ENCODE measurements around the gene SLC39A9. TPM values are rescaled to one million over a fixed set of nuclear protein-coding genes. Genes with fewer than 3 reads are reported as not detected.
"Not testable (repeated sequence)": the region's sequence is repeated elsewhere in the genome, so short reads cannot be mapped to it uniquely, and the experiment has no call there.

Gene SLC39A9
- total RNA-seq, 3 donors from 2014 or later, result 44.0 to 49.6 (median 44.9) TPM

DNA sequence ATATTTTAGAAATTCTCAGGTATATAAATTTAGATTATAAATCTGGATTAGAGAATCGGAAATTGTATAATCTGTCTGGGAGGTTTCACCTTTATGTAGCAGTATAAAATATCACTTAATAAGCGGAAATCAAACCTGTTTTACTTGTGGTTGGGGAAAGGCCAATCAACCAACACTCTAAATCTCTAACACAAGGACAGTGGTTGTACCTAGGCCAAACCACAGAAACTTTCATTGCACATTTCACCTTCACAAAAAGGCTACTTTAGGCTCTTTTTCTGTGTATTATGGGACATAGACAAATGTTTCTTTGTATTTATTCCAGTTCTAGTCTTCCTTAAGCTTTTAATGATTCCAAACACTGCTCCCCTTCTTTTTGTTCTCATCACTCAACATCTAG lies 20.2 kb upstream of the SLC39A9 start:
- no peak overlapping the region for H3K4me3 Mint-ChIP-seq
- ATAC-seq, result no peak
- DNase-seq, result no peak
- H3K9me3 Mint-ChIP-seq, result peaks cover 4% of the 10 kb centered on the region
- no peaks in the 10 kb centered on the region for H3K27me3 Mint-ChIP-seq (ENCODE audit: low read depth)
- H3K36me3 Mint-ChIP-seq (ENCODE audit: insufficient read depth), result peaks cover 49% of the 10 kb centered on the region
- H3K4me1 Mint-ChIP-seq (ENCODE audit: low read depth), result peaks cover 8% of the 10 kb centered on the region

DNA sequence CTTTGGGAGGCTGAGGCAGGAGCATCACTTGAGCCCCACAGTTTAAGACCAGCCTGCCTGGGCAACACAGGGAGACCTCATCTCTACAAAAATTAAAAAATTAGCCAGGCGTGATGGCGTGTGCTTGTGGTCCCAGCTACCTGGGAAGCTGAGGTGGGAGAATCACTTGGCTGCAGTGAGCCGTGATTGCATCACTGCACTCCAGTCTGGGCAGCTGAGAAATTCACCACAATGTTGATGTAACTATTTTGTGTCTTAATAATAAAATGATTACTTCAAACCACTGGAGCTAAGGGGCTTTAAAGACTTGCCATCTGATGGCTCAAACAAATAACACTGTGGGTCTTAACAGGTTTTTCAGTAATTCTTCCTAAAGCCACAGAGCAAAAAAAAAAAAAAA lies 11.2 kb upstream of the SLC39A9 start:
- DNase-seq (no peak), ATAC-seq (no peak)
- H3K9me3 Mint-ChIP-seq, result no peaks in the 10 kb centered on the region
- H3K4me3 Mint-ChIP-seq, result no peak overlapping the region
- H3K27me3 Mint-ChIP-seq (ENCODE audit: low read depth), result no peaks in the 10 kb centered on the region
- peaks cover 56% of the 10 kb centered on the region for H3K4me1 Mint-ChIP-seq (ENCODE audit: low read depth)
- peaks cover 48% of the 10 kb centered on the region for H3K36me3 Mint-ChIP-seq (ENCODE audit: insufficient read depth)

DNA sequence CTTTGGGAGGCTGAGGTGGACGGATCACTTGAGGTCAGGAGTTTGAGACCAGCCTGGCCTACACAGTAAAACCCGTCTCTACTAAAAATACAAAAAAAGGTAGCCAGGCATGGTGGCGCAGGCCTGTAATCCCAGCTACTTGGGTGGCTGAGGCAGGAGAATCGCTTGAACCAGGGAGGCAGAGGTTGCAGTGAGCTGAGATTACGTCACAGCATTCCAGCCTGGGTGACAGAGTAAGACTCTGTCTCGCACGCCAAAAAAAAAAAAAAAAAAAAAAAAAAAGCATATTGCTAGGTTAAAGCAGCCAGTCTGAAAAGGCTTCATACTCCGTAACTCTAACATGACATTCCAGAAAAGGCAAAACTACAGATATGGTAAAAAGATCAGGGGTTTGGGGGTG lies 7.1 kb upstream of the SLC39A9 start:
- Mint-ChIP-seq H3K36me3 (ENCODE audit: insufficient read depth) (peaks cover 55% of the 10 kb centered on the region), H3K4me3 (peak overlapping the region; percentile 29)
- not testable (repeated sequence) for H3K27me3 Mint-ChIP-seq (ENCODE audit: low read depth)

DNA sequence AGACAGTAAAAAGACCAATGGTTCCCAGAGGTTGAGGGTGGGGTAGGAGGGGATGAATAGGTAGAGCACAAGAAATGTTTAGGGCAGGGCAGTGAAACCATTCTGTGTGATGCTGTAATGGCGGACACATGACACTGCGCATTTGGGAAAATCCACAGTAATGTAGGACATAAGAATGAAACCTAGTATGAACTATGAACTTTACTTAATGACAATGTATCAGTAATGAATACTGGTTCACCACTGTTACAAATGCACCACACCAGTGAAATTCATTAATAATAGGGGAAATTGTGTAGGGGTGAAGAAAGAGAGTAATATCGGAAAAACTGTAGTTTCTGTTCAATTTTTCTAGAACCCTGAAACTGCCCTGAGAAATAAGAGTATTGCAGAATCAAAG lies 6.0 kb upstream of the SLC39A9 start:
- H3K9me3 Mint-ChIP-seq, result no peaks in the 10 kb centered on the region
- H3K4me3 Mint-ChIP-seq, result peak overlapping the region; percentile 21
- H3K36me3 Mint-ChIP-seq (ENCODE audit: insufficient read depth), result peaks cover 55% of the 10 kb centered on the region
- DNase-seq (no peak), ATAC-seq (no peak)
- no peaks in the 10 kb centered on the region for H3K27me3 Mint-ChIP-seq (ENCODE audit: low read depth)
- peaks cover 76% of the 10 kb centered on the region for H3K4me1 Mint-ChIP-seq (ENCODE audit: low read depth)

More for the DNA sequence above, 7.1 kb upstream of the SLC39A9 start:
- not testable (repeated sequence) for H3K9me3 Mint-ChIP-seq, DNase-seq, ATAC-seq
- peaks cover 73% of the 10 kb centered on the region for H3K4me1 Mint-ChIP-seq (ENCODE audit: low read depth)

DNA sequence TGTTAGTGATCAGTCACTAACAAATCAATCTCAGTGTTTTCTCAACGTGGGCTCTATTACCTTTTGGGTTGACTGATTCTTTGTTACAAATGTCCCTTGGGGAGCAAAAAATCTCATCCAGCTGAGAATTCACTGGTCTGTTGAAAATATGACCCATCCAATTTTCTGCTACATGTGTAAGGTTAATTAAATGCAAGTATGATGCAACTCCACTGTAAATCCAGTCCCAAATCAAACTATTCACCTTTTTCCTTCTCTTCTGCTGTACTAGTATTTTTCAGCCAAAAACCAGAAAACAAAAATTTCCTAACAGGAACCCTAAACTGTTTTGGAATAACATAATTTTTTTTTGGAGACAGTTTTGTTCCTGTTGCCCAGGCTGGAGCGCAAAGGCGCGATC lies 2.6 kb upstream of the SLC39A9 start:
- Mint-ChIP-seq H3K4me1 (ENCODE audit: low read depth) (peaks cover 74% of the 10 kb centered on the region), H3K36me3 (ENCODE audit: insufficient read depth) (peaks cover 42% of the 10 kb centered on the region), H3K9me3 (no peaks in the 10 kb centered on the region), H3K27me3 (ENCODE audit: low read depth) (no peaks in the 10 kb centered on the region), H3K4me3 (peak overlapping the region; percentile 97)
- ATAC-seq, result no peak
- DNase-seq, result no peak

DNA sequence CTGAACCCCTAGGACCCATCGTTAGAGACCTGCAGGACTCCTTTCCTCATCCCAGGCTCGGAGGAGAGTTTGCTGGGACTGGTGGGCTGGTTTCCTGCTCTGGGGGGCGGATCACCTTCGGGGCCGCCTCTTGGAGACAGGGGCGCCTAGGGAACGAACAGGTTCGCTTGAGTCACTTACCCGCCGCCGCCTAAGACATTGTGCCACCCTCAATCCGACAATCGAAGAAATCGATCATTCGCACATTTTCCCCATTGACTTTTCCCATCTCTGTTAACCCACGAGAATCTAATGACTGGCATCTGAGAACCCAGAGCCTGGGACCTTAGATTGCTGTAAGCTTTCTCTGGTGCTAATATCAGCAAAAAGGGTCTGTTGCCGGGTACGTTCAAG lies 322 bp downstream of the SLC39A9 start:
- Mint-ChIP-seq H3K4me1 (ENCODE audit: low read depth) (peaks cover 58% of the 10 kb centered on the region), H3K9me3 (no peaks in the 10 kb centered on the region), H3K4me3 (peak overlapping the region; percentile 97), H3K27me3 (ENCODE audit: low read depth) (no peaks in the 10 kb centered on the region), H3K36me3 (ENCODE audit: insufficient read depth) (peaks cover 25% of the 10 kb centered on the region)
- ATAC-seq, result peak; percentile 45 to 46
- DNase-seq, result no peak

DNA sequence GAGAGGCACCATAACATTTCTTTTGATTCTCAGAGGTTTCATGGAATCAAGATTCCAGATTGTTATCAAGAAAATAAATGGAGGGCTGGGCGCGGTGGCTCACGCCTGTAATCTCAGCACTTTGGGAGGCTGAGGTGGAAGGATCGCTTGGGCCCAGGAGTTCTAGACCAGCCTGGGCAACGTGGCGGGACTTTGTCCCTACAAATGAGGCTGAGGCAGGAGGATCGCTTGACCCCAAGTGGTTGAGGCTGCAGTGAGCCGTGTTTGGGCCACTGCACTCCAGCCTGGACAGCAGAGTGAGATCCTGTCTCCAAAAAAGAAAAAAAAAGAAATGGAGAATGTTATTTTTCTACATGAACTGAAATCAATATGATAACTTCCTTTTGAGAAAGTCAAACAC lies 1.3 kb downstream of the SLC39A9 start:
- Mint-ChIP-seq H3K36me3 (ENCODE audit: insufficient read depth) (peaks cover 26% of the 10 kb centered on the region), H3K27me3 (ENCODE audit: low read depth) (no peaks in the 10 kb centered on the region), H3K4me1 (ENCODE audit: low read depth) (peaks cover 57% of the 10 kb centered on the region), H3K4me3 (peak overlapping the region; percentile 97), H3K9me3 (no peaks in the 10 kb centered on the region)
- ATAC-seq (no peak), DNase-seq (no peak)

DNA sequence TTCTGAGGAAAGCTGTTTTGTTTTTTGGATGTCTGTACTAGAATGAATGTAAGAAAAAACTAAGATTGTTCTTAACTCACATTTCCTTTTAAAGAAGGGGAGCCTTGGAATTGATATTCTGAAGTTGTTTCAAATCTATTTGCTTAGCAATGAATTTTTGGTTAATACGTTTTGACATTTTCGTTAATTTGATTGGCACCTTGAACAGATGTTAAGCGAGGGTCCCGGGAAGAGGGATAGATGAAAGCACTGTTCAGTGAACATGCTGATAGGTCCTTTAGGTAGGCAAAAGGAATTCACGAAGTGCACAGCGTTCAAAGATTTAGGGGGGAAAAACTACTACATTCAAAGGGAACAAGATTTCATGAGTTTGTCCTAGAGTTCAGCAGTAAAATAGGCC lies 1.7 kb downstream of the SLC39A9 start:
- Mint-ChIP-seq H3K4me1 (ENCODE audit: low read depth) (peaks cover 55% of the 10 kb centered on the region), H3K36me3 (ENCODE audit: insufficient read depth) (peaks cover 24% of the 10 kb centered on the region), H3K27me3 (ENCODE audit: low read depth) (no peaks in the 10 kb centered on the region), H3K4me3 (peak overlapping the region; percentile 97), H3K9me3 (no peaks in the 10 kb centered on the region)
- DNase-seq, result no peak
- ATAC-seq, result no peak

DNA sequence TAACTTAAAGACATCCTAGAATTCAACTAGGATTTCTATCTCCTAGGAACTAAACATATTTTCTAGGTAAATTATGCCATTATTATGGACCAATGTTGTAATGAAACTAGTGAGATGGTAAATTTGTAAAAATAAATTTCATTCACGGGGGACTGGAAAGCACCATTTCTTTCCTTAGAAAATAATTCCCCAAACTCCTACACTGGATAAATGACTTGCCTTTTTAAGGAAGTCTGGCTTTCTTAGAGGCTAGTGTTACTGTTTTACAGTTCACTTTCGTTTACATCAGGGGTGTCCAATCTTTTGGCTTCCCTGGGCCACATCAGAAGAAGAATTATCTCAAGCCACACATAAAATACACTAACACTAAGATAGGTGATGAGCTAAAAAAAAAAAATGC lies 3.3 kb downstream of the SLC39A9 start:
- no peak for ATAC-seq
- Mint-ChIP-seq H3K9me3 (no peaks in the 10 kb centered on the region), H3K36me3 (ENCODE audit: insufficient read depth) (peaks cover 11% of the 10 kb centered on the region), H3K27me3 (ENCODE audit: low read depth) (no peaks in the 10 kb centered on the region), H3K4me3 (no peak overlapping the region), H3K4me1 (ENCODE audit: low read depth) (peaks cover 38% of the 10 kb centered on the region)
- no peak for DNase-seq

DNA sequence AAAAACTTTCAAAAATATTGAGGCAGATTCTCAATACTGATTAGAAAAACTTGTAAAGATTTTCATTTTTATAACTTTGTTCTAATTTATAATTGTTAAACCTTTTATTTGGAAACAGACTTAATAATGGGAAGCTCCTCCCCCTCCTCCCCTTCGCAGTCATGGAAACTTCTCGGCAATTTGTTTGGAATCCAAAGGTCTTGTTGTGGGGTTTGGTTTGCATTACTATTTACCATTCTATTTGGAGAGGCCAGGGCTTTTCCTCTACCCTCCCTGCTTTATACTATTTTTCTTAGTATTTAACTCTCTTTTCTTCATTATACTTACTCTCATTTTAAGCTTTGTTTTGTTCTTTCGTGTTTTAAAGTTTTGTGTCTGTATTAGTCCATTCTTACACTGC lies 6.0 kb downstream of the SLC39A9 start:
- ATAC-seq (no peak), DNase-seq (no peak)
- no peaks in the 10 kb centered on the region for H3K27me3 Mint-ChIP-seq (ENCODE audit: low read depth)
- H3K9me3 Mint-ChIP-seq, result no peaks in the 10 kb centered on the region
- peaks cover 15% of the 10 kb centered on the region for H3K36me3 Mint-ChIP-seq (ENCODE audit: insufficient read depth)
- no peak overlapping the region for H3K4me3 Mint-ChIP-seq
- peaks cover 32% of the 10 kb centered on the region for H3K4me1 Mint-ChIP-seq (ENCODE audit: low read depth)

DNA sequence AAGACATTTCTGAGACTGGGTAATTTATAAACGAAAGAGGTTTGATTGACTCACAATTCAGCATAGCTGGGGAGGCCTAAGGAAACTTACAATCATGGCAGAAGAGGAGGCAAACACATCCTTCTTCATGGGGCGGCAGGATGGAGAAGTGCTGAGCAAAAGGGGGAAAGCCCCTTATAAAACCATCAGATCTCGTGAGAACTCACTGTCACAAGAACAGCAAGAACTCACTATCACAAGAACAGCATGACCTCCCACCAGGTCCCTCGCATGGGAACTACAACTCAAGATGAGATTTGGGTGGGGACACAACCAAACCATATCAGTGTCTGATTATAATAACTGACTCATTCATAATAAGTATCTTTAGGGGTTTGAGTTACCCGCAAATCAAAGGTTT lies 6.4 kb downstream of the SLC39A9 start:
- no peak overlapping the region for H3K4me3 Mint-ChIP-seq
- no peaks in the 10 kb centered on the region for H3K9me3 Mint-ChIP-seq
- no peaks in the 10 kb centered on the region for H3K27me3 Mint-ChIP-seq (ENCODE audit: low read depth)
- peaks cover 28% of the 10 kb centered on the region for H3K4me1 Mint-ChIP-seq (ENCODE audit: low read depth)
- DNase-seq (no peak), ATAC-seq (no peak)
- H3K36me3 Mint-ChIP-seq (ENCODE audit: insufficient read depth), result peaks cover 15% of the 10 kb centered on the region

DNA sequence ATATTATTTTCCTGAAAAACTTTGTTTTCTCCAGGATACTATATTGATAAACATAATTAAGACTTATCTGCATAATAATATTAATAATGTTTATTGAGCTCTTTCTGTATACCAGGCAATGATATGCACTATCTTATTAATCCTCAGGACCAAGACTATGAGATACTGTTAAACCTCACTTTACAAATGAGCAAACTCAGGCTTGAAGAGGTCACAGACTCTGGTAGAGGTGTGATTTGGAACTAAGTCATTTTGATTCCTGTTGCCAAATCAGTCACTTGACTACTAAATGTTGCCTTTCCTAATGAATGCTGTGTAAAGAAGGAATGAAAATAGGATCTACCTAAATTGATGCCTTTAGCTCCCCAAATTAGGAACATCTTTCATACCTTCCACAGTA lies 7.3 kb downstream of the SLC39A9 start:
- peaks cover 20% of the 10 kb centered on the region for H3K4me1 Mint-ChIP-seq (ENCODE audit: low read depth)
- H3K36me3 Mint-ChIP-seq (ENCODE audit: insufficient read depth), result peaks cover 14% of the 10 kb centered on the region
- no peak for DNase-seq
- H3K4me3 Mint-ChIP-seq, result no peak overlapping the region
- no peak for ATAC-seq
- H3K9me3 Mint-ChIP-seq, result no peaks in the 10 kb centered on the region
- no peaks in the 10 kb centered on the region for H3K27me3 Mint-ChIP-seq (ENCODE audit: low read depth)

DNA sequence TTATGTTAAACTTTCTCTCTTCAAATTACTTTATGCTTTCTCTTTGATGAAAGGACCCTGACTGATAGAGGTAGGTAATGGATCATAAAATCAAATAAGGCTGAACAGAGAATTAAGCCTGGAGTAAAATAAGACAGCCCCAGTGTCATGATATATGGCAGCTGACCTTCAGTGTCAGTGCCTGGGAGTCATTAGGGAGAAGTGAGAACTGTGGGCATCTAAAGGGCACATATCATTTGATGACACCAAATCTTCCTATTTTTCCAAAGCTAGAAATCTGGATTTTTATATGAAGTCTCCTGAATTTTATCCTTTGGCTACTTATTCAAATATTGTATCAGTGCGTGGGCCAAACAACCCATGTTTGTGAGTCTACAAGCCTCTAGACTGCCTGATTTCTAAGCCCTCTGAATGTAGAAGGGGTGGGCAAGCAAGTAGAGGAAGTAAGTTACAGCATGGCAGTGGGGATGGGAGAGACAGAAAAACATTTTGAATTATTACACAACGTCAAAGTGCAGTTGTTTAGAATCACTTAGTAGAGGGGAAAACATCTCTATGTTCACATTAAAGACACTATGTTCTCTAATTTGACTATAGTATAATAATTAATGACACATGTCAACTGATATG lies 10.0 kb downstream of the SLC39A9 start:
- no peaks in the 10 kb centered on the region for H3K9me3 Mint-ChIP-seq
- peaks cover 12% of the 10 kb centered on the region for H3K4me1 Mint-ChIP-seq (ENCODE audit: low read depth)
- H3K27me3 Mint-ChIP-seq (ENCODE audit: low read depth), result no peaks in the 10 kb centered on the region
- DNase-seq, result no peak
- H3K4me3 Mint-ChIP-seq, result no peak overlapping the region
- no peak for ATAC-seq
- H3K36me3 Mint-ChIP-seq (ENCODE audit: insufficient read depth), result peaks cover 14% of the 10 kb centered on the region

DNA sequence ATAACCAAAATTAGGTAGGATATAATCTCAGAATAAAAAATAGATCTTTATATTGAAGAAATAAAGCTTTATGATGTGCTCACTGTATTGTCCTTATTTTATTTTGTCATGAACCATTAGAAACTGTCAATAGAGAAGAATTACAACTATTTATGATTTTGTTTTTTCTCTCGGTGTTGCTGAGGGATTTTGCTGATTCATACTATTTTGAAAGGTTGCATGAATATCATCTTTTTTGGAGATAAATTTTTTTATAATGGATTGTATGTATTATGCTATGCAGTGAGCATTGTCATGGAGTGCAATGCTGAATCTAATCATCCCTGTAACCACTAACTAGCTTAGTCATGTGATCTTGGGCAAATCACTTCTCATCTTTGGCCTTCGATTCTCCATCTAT lies 15.0 kb downstream of the SLC39A9 start:
- DNase-seq (no peak), ATAC-seq (no peak)
- Mint-ChIP-seq H3K4me1 (ENCODE audit: low read depth) (peaks cover 17% of the 10 kb centered on the region), H3K36me3 (ENCODE audit: insufficient read depth) (peaks cover 10% of the 10 kb centered on the region), H3K4me3 (no peak overlapping the region), H3K27me3 (ENCODE audit: low read depth) (no peaks in the 10 kb centered on the region), H3K9me3 (no peaks in the 10 kb centered on the region)

DNA sequence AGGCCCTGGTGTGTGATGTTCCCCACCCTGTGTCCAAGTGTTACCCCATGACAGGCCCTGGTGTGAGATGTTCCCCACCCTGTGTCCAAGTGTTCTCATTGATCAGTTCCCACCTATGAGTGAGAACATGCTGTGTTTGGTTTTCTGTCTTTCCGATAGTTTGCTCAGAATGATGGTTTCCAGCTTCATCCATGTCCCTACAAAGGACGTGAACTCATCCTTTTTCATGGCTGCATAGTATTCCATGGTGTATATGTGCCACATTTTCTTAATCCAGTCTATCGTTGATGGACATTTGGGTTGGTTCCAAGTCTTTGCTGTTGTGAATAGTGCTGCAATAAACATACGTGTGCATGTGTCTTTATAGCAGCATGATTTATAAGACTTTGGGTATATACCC lies 17.6 kb downstream of the SLC39A9 start:
- not testable (repeated sequence) for H3K9me3 Mint-ChIP-seq; ATAC-seq; DNase-seq; H3K4me3 Mint-ChIP-seq; H3K27me3 Mint-ChIP-seq (ENCODE audit: low read depth)
- Mint-ChIP-seq H3K4me1 (ENCODE audit: low read depth) (peaks cover 42% of the 10 kb centered on the region), H3K36me3 (ENCODE audit: insufficient read depth) (peaks cover 10% of the 10 kb centered on the region)

DNA sequence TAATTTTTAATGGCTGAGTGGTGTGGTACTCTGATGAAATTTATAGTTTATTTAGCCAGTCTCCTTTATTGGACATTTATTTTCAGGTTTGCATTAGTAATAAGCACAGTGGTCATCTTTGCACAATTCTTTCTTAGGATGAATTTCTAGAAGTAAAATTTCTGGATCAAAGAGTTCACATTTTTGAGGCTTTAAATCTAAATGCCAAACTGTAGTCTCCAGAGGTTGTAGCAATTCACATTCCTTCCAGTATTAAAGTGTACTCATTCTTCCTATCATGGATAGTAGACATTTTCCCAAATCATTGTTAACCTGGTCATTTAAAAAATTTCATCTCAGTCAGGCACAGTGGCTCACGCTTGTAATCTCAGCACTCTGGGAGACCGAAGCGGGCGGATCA lies 24.8 kb downstream of the SLC39A9 start:
- H3K36me3 Mint-ChIP-seq (ENCODE audit: insufficient read depth), result peaks cover 27% of the 10 kb centered on the region
- ATAC-seq (no peak), DNase-seq (no peak)
- H3K9me3 Mint-ChIP-seq, result no peaks in the 10 kb centered on the region
- H3K27me3 Mint-ChIP-seq (ENCODE audit: low read depth), result no peaks in the 10 kb centered on the region
- H3K4me3 Mint-ChIP-seq, result no peak overlapping the region
- H3K4me1 Mint-ChIP-seq (ENCODE audit: low read depth), result peaks cover 29% of the 10 kb centered on the region

All from activated T-cell treated with anti-CD3 and anti-CD28 coated beads, Interleukin-2, amount 50 U/mL, for 4 hours (primary cell).